Keratinocyte (primary cell): ENCODE measurements around the gene USP48. TPM values are rescaled to one million over a fixed set of nuclear protein-coding genes. Genes with fewer than 3 reads are reported as not detected.

Source experiments
- DNase-seq: peaks from one replicate; pipeline ENCODE4 v3.0.0-alpha.2; 2011; ENCODE audit warnings: low read depth, missing footprints, low spot score
- FAIRE-seq: peaks from 2 replicates; lab custom pipeline; 2011; peaks lifted over from hg19 to GRCh38; lab: Jason Lieb, UNC
- H2AFZ ChIP-seq: 2 replicates; pipeline ENCODE4 v1.6.0; 2012; ENCODE audit warnings: low read length, control low read depth, inconsistent platforms; ENCODE audit not compliant: control insufficient read depth
- H3K27ac ChIP-seq: 2 replicates; pipeline ENCODE4 v1.5.1; 2011; ENCODE audit warnings: low read length; ENCODE audit not compliant: control insufficient read depth, insufficient read depth
- H3K27me3 ChIP-seq: 3 replicates; pipeline ENCODE4 v1.6.0; 2011; ENCODE audit warnings: low read length; ENCODE audit not compliant: control insufficient read depth, insufficient read depth; ENCODE audit errors: extremely low read depth
- H3K36me3 ChIP-seq, 2 experiments: 2 replicates in 1 of 2; 3 replicates in 1 of 2; pipeline ENCODE4 v1.5.1; 2011; ENCODE audit warnings: low read length in 2 of 2, mild to moderate bottlenecking in 1 of 2; ENCODE audit not compliant: control insufficient read depth in 2 of 2, insufficient read depth in 2 of 2; ENCODE audit errors: extremely low read depth in 1 of 2
- H3K4me1 ChIP-seq: 3 replicates; pipeline ENCODE4 v1.5.1; 2011; ENCODE audit warnings: low read length; ENCODE audit not compliant: control insufficient read depth, insufficient read depth; ENCODE audit errors: extremely low read depth
- H3K4me2 ChIP-seq: 3 replicates; pipeline ENCODE4 v1.6.0; 2011; ENCODE audit warnings: low read depth, low read length; ENCODE audit not compliant: control insufficient read depth, insufficient read depth; ENCODE audit errors: extremely low read depth
- H3K4me3 ChIP-seq, 3 experiments: fragments of 200-600 bp in 1 of 3; sonication (generic) in 1 of 3; 2 replicates in 2 of 3; 3 replicates in 1 of 3; pipeline ENCODE4 v1.5.1; 2011 to 2016; ENCODE audit warnings: low read length in 3 of 3, mild to moderate bottlenecking in 3 of 3, control low read depth in 2 of 3, inconsistent platforms in 1 of 3, low read depth in 1 of 3, mixed read lengths in 1 of 3, mixed run types in 1 of 3, moderate library complexity in 1 of 3; ENCODE audit not compliant: control insufficient read depth in 2 of 3, insufficient read depth in 2 of 3; ENCODE audit errors: extremely low read depth in 1 of 3
- H3K79me2 ChIP-seq: 2 replicates; pipeline ENCODE4 v1.6.0; 2012; ENCODE audit warnings: low read length; ENCODE audit not compliant: control insufficient read depth, insufficient read depth
- H3K9ac ChIP-seq: 3 replicates; pipeline ENCODE4 v1.6.0; 2011; ENCODE audit warnings: low read length; ENCODE audit not compliant: control insufficient read depth, insufficient read depth; ENCODE audit errors: extremely low read depth
- H3K9me1 ChIP-seq: 3 replicates; pipeline ENCODE4 v1.6.0; 2011; ENCODE audit warnings: low read length; ENCODE audit not compliant: control insufficient read depth, insufficient read depth; ENCODE audit errors: extremely low read depth
- H3K9me3 ChIP-seq: 2 replicates; pipeline ENCODE4 v1.5.1; 2012; ENCODE audit warnings: low read depth, low read length; ENCODE audit not compliant: control insufficient read depth
- H4K20me1 ChIP-seq: 3 replicates; pipeline ENCODE4 v1.6.0; 2011; ENCODE audit warnings: low read length; ENCODE audit not compliant: control insufficient read depth, insufficient read depth; ENCODE audit errors: extremely low read depth
- CTCF ChIP-seq, 3 experiments: IDR thresholded peaks in 1 of 3; conservative IDR thresholded peaks in 1 of 3; optimal IDR thresholded peaks in 1 of 3; 2 replicates in 2 of 3; 3 replicates in 1 of 3; pipeline versions ENCODE3 to v1.5.1; 2011; ENCODE audit warnings: low read length in 3 of 3, mild to moderate bottlenecking in 3 of 3, moderate library complexity in 2 of 3, control low read depth in 1 of 3, inconsistent platforms in 1 of 3; ENCODE audit not compliant: insufficient read depth in 2 of 3; ENCODE audit errors: extremely low read depth in 1 of 3
- EZH2 ChIP-seq: IDR thresholded peaks from one replicate; pipeline ENCODE4 v1.6.1; 2012; ENCODE audit warnings: inconsistent platforms, mild to moderate bottlenecking, low read length, moderate library complexity
- dilution Hi-C: fragments of 300-500 bp; cut with MboI; formaldehyde crosslinking; loops from one replicate; pipeline ENCODE4 v1.7.0; 2020; ENCODE audit warnings: low sequenced_read_pairs; ENCODE audit not compliant: extremely low pct_ligation_motif_present
- polyA plus RNA-seq, 5 experiments: library from polyadenylated mRNA; depleted of rRNA in 3 of 5; stranded (reverse) in 3 of 5; stranded (forward) in 1 of 5; unstranded in 1 of 5; fragments of >200 nt; gene quantifications; 1 replicate in 1 of 5; 2 replicates in 3 of 5; 3 replicates in 1 of 5; pipeline versions ENCODE4 v1.2.1 to v1.2.3, GENCODE V29; 2011 to 2012; ENCODE audit warnings: missing spikeins in 2 of 5, low read depth in 1 of 5, low replicate concordance in 1 of 5

USP48 gene
- polyA plus RNA-seq, 1 donor (not counting 4 experiments of a cell fraction or from before 2014, with no cell fraction given), result 33.0 TPM

- Histone ChIP-seq H3K9me1 (peaks cover 3% of the 10 kb centered on the region), H3K27ac (no peak overlapping the region), H3K4me2 (no peak overlapping the region), H3K79me2 (no peaks in the 10 kb centered on the region), H3K4me3 (no peak overlapping the region), H3K9ac (no peak overlapping the region), H3K27me3 (peaks cover 44% of the 10 kb centered on the region), H3K9me3 (no peaks in the 10 kb centered on the region), H3K4me1 (peaks cover 4% of the 10 kb centered on the region), H3K36me3 (no peaks in the 10 kb centered on the region), H2AFZ (no peak overlapping the region), H4K20me1 (no peaks in the 10 kb centered on the region)
- DNase-seq (no peak), FAIRE-seq (no peak)
- dilution Hi-C loops, result no loop called here
- TF ChIP-seq EZH2 (no peak), CTCF (optimal IDR thresholded peaks at IDR 0.05 in 1 of 3, IDR thresholded peaks at IDR 0.05 in 1 of 3, conservative IDR thresholded peaks at IDR 0.05 in 1 of 3; ENCODE audit: extremely low read depth in 1 of 3, insufficient read depth in 2 of 3, low read length in 3 of 3) (no peak)
Measured at GRCh38 chr1:21671915-21672314, 111.0 kb downstream of the USP48 start.

GRCh38 chr1:21670956-21671902 lies 111.7 kb downstream of the USP48 start:
- no peak overlapping the region for H3K27ac ChIP-seq
- H3K9ac ChIP-seq, result no peak overlapping the region
- TF ChIP-seq EZH2 (no peak), CTCF (optimal IDR thresholded peaks at IDR 0.05 in 1 of 3, IDR thresholded peaks at IDR 0.05 in 1 of 3, conservative IDR thresholded peaks at IDR 0.05 in 1 of 3; ENCODE audit: extremely low read depth in 1 of 3, insufficient read depth in 2 of 3, low read length in 3 of 3) (no peak)
- no peaks in the 10 kb centered on the region for H3K36me3 ChIP-seq
- H3K79me2 ChIP-seq, result no peaks in the 10 kb centered on the region
- no peaks in the 10 kb centered on the region for H3K9me3 ChIP-seq
- FAIRE-seq (no peak), DNase-seq (no peak)
- dilution Hi-C loops, result no loop called here
- peaks cover 3% of the 10 kb centered on the region for H3K9me1 ChIP-seq
- no peaks in the 10 kb centered on the region for H4K20me1 ChIP-seq
- H2AFZ ChIP-seq, result no peak overlapping the region
- H3K4me1 ChIP-seq, result peaks cover 5% of the 10 kb centered on the region
- peaks cover 44% of the 10 kb centered on the region for H3K27me3 ChIP-seq
- no peak overlapping the region for H3K4me3 ChIP-seq
- no peak overlapping the region for H3K4me2 ChIP-seq
